HepG2 (cell line): Measurements from ENCODE around the gene GIPC1. TPM values are rescaled to one million over a fixed set of nuclear protein-coding genes. Genes with fewer than 3 reads are reported as not detected.

Experiments
- ARNT2 ChIP-seq: sonication (generic); formaldehyde crosslinking; IDR thresholded peaks from 2 replicates; pipeline ENCODE4 v1.8.0; 2022; ENCODE audit warnings: mild to moderate bottlenecking, low read depth, missing genetic modification reagents, moderate library complexity
- ETV5 ChIP-seq: IDR thresholded peaks from 2 replicates; pipeline ENCODE4 v1.6.1; 2018; ENCODE audit warnings: missing biosample characterization, missing genetic modification reagents, inconsistent platforms, borderline replicate concordance
- FOSL1 ChIP-seq: sonication (generic); formaldehyde crosslinking; IDR thresholded peaks from 2 replicates; pipeline ENCODE4 v1.9.0; 2021; ENCODE audit warnings: missing genetic modification reagents, borderline replicate concordance
- KDM5B ChIP-seq: sonication (generic); formaldehyde crosslinking; IDR thresholded peaks from 2 replicates; pipeline ENCODE4 v1.4.0; 2020; ENCODE audit warnings: missing genetic modification reagents, mild to moderate bottlenecking, borderline replicate concordance
- NR2F6 ChIP-seq, 2 experiments: IDR thresholded peaks; 2 replicates each; pipeline ENCODE4 v1.6.1; 2016; ENCODE audit warnings: antibody characterized with exemption in 1 of 2, mild to moderate bottlenecking in 1 of 2
- RARG ChIP-seq: sonication (generic); formaldehyde crosslinking; IDR thresholded peaks from 2 replicates; pipeline ENCODE4 v1.4.0; 2020; ENCODE audit warnings: low read depth, mild to moderate bottlenecking, missing genetic modification reagents
- SP140L ChIP-seq: sonication (generic); formaldehyde crosslinking; IDR thresholded peaks from 2 replicates; pipeline ENCODE4 v1.4.0; 2020; ENCODE audit warnings: missing genetic modification reagents, borderline replicate concordance
- ZIK1 ChIP-seq: sonication (generic); formaldehyde crosslinking; IDR thresholded peaks from 2 replicates; pipeline ENCODE4 v1.5.0; 2020; ENCODE audit warnings: mild to moderate bottlenecking, low read depth, missing genetic modification reagents, borderline replicate concordance
- ZNF224 ChIP-seq: sonication (generic); formaldehyde crosslinking; IDR thresholded peaks from 2 replicates; pipeline ENCODE4 v1.5.0; 2020; ENCODE audit warnings: mild to moderate bottlenecking, missing genetic modification reagents
- ZNF614 ChIP-seq: IDR thresholded peaks from 2 replicates; pipeline ENCODE4 v1.6.1; 2018; ENCODE audit warnings: missing biosample characterization, missing genetic modification reagents, inconsistent platforms, borderline replicate concordance
- ZNF709 ChIP-seq: sonication (generic); formaldehyde crosslinking; IDR thresholded peaks from 2 replicates; pipeline ENCODE4 v1.5.0; 2020; ENCODE audit warnings: mild to moderate bottlenecking, missing genetic modification reagents
- ZNF75D ChIP-seq: sonication (generic); formaldehyde crosslinking; IDR thresholded peaks from 2 replicates; pipeline ENCODE4 v1.8.1; 2023; ENCODE audit warnings: missing genetic modification reagents, mild to moderate bottlenecking, borderline replicate concordance
- ZNF768 ChIP-seq: sonication (generic); formaldehyde crosslinking; IDR thresholded peaks from 2 replicates; pipeline ENCODE4 v1.4.0; 2020; ENCODE audit warnings: missing genetic modification reagents
- polyA plus RNA-seq, 8 experiments: library from polyadenylated mRNA; depleted of rRNA in 3 of 8; stranded (reverse) in 7 of 8; unstranded in 1 of 8; fragments of >200 nt; fragmentation: Illumina TruSeq in 4 of 8; extraction: Trizol in 4 of 8; gene quantifications; 2 replicates each; pipeline versions ENCODE4 v1.2.1 to v1.2.3, GENCODE V29; 2011 to 2016; ENCODE audit warnings: low read depth in 4 of 8, missing spikeins in 1 of 8, mixed read lengths in 1 of 8; ENCODE audit not compliant: insufficient read depth in 1 of 8
- total RNA-seq, 5 experiments: library from RNA; depleted of rRNA; stranded (reverse); fragments of >200 nt; fragmentation: Illumina TruSeq; extraction: Trizol; gene quantifications; 2 replicates each; pipeline ENCODE4 v1.2.3, GENCODE V29; 2016; ENCODE audit warnings: low read depth in 1 of 5
- TF ChIP-seq, protein P1 (sequence below): sonication (generic); formaldehyde crosslinking; conservative IDR thresholded peaks from 2 replicates; pipeline ENCODE4 v1.8.0; 2022; ENCODE audit warnings: missing genetic modification reagents
- TF ChIP-seq, protein P2 (sequence below): sonication (generic); formaldehyde crosslinking; IDR thresholded peaks from 2 replicates; pipeline ENCODE4 v1.8.0; 2022; ENCODE audit warnings: low read depth, missing genetic modification reagents
- TF ChIP-seq, protein P3 (sequence below): sonication (generic); formaldehyde crosslinking; IDR thresholded peaks from 2 replicates; pipeline ENCODE4 v1.4.0; 2020; ENCODE audit warnings: missing genetic modification reagents, low read depth, mild to moderate bottlenecking, borderline replicate concordance
- TF ChIP-seq, protein P4 (sequence below): sonication (generic); formaldehyde crosslinking; IDR thresholded peaks from 2 replicates; pipeline ENCODE4 v1.8.0; 2022; ENCODE audit warnings: mild to moderate bottlenecking, missing genetic modification reagents, moderate library complexity
- TF ChIP-seq, protein P5 (sequence below): sonication (generic); formaldehyde crosslinking; conservative IDR thresholded peaks from 2 replicates; pipeline ENCODE4 v1.5.0; 2020; ENCODE audit warnings: missing genetic modification reagents

Gene GIPC1
- total and polyA plus RNA-seq, 2 of the 13 experiments (the other 11 are each of a cell fraction or from before 2014, with no cell fraction given) = 27.1 to 48.1 TPM

DNA sequence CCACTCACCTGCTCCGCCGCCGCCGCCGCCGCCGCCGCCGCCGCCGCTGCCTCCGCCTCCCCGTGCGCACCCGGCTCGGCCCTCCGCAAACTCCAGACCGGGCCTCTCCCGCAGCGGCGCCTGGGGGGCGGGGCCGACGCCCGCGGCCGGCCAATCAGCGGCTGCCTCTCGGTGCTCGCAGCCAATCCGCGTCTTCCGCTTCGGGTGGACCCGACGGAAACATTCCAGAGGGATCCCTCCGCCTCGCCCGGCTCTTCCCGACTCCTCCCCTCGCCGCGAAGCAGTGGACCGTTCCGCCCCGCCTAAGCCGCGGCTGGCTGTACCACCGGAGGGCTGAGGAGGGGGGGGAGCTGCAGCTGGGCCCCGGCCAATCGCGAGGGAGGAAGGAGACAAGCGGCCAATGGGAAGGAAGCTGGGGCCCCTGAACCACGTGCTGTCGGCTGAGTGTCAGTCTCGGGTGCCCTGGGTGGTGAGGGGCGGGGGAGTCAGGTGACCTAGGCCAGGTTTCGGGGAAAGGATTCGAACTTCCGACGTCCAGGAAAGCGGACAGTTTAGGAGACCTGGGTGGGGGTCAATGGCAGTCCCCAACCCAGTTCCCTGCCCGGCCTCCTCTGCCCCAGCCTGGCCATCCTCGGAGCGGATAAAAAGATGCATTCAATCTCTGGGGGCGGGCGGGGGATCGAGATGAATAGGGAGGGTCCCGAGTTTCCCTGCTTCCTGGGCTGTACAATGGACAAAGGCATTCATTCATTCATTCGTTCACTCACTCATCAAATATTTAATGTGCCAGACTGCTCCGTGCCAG, at the start of gene GIPC1 (continued):
- TF ChIP-seq, protein P1, sequence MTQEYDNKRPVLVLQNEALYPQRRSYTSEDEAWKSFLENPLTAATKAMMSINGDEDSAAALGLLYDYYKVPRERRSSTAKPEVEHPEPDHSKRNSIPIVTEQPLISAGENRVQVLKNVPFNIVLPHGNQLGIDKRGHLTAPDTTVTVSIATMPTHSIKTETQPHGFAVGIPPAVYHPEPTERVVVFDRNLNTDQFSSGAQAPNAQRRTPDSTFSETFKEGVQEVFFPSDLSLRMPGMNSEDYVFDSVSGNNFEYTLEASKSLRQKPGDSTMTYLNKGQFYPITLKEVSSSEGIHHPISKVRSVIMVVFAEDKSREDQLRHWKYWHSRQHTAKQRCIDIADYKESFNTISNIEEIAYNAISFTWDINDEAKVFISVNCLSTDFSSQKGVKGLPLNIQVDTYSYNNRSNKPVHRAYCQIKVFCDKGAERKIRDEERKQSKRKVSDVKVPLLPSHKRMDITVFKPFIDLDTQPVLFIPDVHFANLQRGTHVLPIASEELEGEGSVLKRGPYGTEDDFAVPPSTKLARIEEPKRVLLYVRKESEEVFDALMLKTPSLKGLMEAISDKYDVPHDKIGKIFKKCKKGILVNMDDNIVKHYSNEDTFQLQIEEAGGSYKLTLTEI (CRISPR knock-in tag) = no peak
- TF ChIP-seq FOSL1 (CRISPR knock-in tag) (no peak), ZIK1 (CRISPR knock-in tag) (no peak), ARNT2 (peak; percentile 58), ZNF768 (CRISPR knock-in tag) (no peak), NR2F6 (IDR thresholded peaks at IDR 0.05) (no peak; the same call in 1 of the 2 replicates), NR2F6 (CRISPR knock-in tag; IDR thresholded peaks at IDR 0.05) (peak; percentile 68), ZNF614 (peak; percentile 73; the same call in 1 of the 2 replicates), ZNF709 (CRISPR knock-in tag) (peak; percentile 88), ETV5 (CRISPR knock-in tag) (peak; percentile 61; the same call in 1 of the 2 replicates), RARG (CRISPR knock-in tag) (no peak), KDM5B (CRISPR knock-in tag) (peak; percentile 37; the same call in 1 of the 2 replicates), ZNF75D (CRISPR knock-in tag) (no peak), SP140L (CRISPR knock-in tag) (no peak), ZNF224 (CRISPR knock-in tag) (no peak)
- TF ChIP-seq, protein P2, sequence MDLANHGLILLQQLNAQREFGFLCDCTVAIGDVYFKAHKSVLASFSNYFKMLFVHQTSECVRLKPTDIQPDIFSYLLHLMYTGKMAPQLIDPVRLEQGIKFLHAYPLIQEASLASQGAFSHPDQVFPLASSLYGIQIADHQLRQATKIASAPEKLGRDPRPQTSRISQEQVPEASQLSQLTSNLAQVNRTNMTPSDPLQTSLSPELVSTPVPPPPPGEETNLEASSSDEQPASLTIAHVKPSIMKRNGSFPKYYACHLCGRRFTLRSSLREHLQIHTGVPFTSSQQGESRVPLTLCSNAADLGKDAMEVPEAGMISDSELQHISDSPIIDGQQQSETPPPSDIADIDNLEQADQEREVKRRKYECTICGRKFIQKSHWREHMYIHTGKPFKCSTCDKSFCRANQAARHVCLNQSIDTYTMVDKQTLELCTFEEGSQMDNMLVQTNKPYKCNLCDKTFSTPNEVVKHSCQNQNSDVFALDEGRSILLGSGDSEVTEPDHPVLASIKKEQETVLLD (CRISPR knock-in tag) = peak; percentile 93
- TF ChIP-seq, protein P3, sequence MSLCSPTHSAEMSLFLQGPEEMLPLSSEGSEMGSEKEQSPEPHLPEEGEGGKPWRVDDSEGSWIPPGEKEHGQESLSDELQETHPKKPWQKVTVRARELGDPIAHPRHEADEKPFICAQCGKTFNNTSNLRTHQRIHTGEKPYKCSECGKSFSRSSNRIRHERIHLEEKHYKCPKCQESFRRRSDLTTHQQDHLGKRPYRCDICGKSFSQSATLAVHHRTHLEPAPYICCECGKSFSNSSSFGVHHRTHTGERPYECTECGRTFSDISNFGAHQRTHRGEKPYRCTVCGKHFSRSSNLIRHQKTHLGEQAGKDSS (CRISPR knock-in tag) = peak; percentile 46; the same call in 1 of the 2 replicates
- TF ChIP-seq, protein P4, sequence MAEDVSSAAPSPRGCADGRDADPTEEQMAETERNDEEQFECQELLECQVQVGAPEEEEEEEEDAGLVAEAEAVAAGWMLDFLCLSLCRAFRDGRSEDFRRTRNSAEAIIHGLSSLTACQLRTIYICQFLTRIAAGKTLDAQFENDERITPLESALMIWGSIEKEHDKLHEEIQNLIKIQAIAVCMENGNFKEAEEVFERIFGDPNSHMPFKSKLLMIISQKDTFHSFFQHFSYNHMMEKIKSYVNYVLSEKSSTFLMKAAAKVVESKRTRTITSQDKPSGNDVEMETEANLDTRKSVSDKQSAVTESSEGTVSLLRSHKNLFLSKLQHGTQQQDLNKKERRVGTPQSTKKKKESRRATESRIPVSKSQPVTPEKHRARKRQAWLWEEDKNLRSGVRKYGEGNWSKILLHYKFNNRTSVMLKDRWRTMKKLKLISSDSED (CRISPR knock-in tag) = no peak
- TF ChIP-seq, protein P5, sequence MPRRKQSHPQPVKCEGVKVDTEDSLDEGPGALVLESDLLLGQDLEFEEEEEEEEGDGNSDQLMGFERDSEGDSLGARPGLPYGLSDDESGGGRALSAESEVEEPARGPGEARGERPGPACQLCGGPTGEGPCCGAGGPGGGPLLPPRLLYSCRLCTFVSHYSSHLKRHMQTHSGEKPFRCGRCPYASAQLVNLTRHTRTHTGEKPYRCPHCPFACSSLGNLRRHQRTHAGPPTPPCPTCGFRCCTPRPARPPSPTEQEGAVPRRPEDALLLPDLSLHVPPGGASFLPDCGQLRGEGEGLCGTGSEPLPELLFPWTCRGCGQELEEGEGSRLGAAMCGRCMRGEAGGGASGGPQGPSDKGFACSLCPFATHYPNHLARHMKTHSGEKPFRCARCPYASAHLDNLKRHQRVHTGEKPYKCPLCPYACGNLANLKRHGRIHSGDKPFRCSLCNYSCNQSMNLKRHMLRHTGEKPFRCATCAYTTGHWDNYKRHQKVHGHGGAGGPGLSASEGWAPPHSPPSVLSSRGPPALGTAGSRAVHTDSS (CRISPR knock-in tag) = no peak
